GM19240 (cell line): Measurements from ENCODE around the gene TXNRD1.
"Not testable (repeated sequence)": the region's sequence is repeated elsewhere in the genome, so short reads cannot be mapped to it uniquely, and the experiment has no call there.

Experiments used
- DNase-seq: peaks from one replicate; pipeline ENCODE4 v3.0.0; 2011; ENCODE audit warnings: low spot score; ENCODE audit not compliant: insufficient read length

Gene TXNRD1

GRCh38 chr12:104323899-104324298 lies 108.3 kb downstream of the TXNRD1 start:
- DNase-seq = no peak

GRCh38 chr12:104328278-104328677 lies 112.7 kb downstream of the TXNRD1 start:
- not testable (repeated sequence) for DNase-seq

GRCh38 chr12:104328790-104329189 lies 113.2 kb downstream of the TXNRD1 start:
- no peak for DNase-seq

GRCh38 chr12:104329707-104330532 lies 114.3 kb downstream of the TXNRD1 start:
- DNase-seq = no peak

- DNase-seq = no peak
Measured at GRCh38 chr12:104331376-104331775, 115.8 kb downstream of the TXNRD1 start.

- DNase-seq = not testable (repeated sequence)
Measured at GRCh38 chr12:104332273-104332672, 116.7 kb downstream of the TXNRD1 start.

GRCh38 chr12:104333692-104334255 lies 118.2 kb downstream of the TXNRD1 start:
- no peak for DNase-seq

- no peak for DNase-seq
Measured at GRCh38 chr12:104334581-104334980, 119.0 kb downstream of the TXNRD1 start.

- no peak for DNase-seq
Measured at GRCh38 chr12:104336115-104336514, 120.5 kb downstream of the TXNRD1 start.

- DNase-seq = no peak
Measured at GRCh38 chr12:104337030-104337558, 121.5 kb downstream of the TXNRD1 start.

GRCh38 chr12:104339663-104340062 lies 124.1 kb downstream of the TXNRD1 start:
- DNase-seq = no peak

- DNase-seq = no peak
Measured at GRCh38 chr12:104340177-104340576, 124.6 kb downstream of the TXNRD1 start.

- no peak for DNase-seq
Measured at GRCh38 chr12:104340925-104341611, 125.5 kb downstream of the TXNRD1 start.

- DNase-seq = no peak
Measured at GRCh38 chr12:104342147-104342546, 126.6 kb downstream of the TXNRD1 start.

- no peak for DNase-seq
Measured at GRCh38 chr12:104342635-104343249, 127.2 kb downstream of the TXNRD1 start.

- no peak for DNase-seq
Measured at GRCh38 chr12:104344682-104345081, 129.1 kb downstream of the TXNRD1 start.

- no peak for DNase-seq
Measured at GRCh38 chr12:104345234-104346066, 129.9 kb downstream of the TXNRD1 start.

GRCh38 chr12:104347374-104348075 lies 131.9 kb downstream of the TXNRD1 start:
- no peak for DNase-seq

GRCh38 chr12:104348283-104348993 lies 132.9 kb downstream of the TXNRD1 start:
- no peak for DNase-seq
